Pancreas (tissue), 10 donors: ENCODE results near the gene AHRR. TPM values are rescaled to one million over a fixed set of nuclear protein-coding genes. Genes with fewer than 3 reads are reported as not detected.
"Not testable (repeated sequence)": the region's sequence is repeated elsewhere in the genome, so short reads cannot be mapped to it uniquely, and the experiment has no call there.

ENCODE experiments used
- ATAC-seq, 4 donors: fragments of 200-7000 bp; cut with Tn5 transposase; one replicate each; pipeline versions ENCODE4 v1.8.0 to v1.9.1; 2020; ENCODE audit warnings: mild to moderate bottlenecking in 4 of 4, moderate library complexity in 4 of 4
- DNase-seq, 6 donors: peaks; one replicate each; pipeline ENCODE4 v3.0.0-alpha.2; 2020
- FAIRE-seq: peaks from 2 replicates; lab custom pipeline; 2012; peaks lifted over from hg19 to GRCh38; lab: Jason Lieb, UNC
- H3K27ac ChIP-seq, 4 donors: fragments of 200-600 bp; sonication (generic); 1 replicate in 3 of 4; 2 replicates in 1 of 4; pipeline versions ENCODE4 v1.5.0 to v1.8.0; 2020
- H3K27me3 ChIP-seq, 4 donors: fragments of 200-600 bp; one replicate each; pipeline ENCODE4 v1.8.0; 2021
- H3K36me3 ChIP-seq, 3 donors: fragments of 200-600 bp; sonication (generic) in 1 of 3; one replicate each; pipeline versions ENCODE4 v1.5.0 to v1.8.0; 2020 to 2021
- H3K4me1 ChIP-seq, 3 donors: fragments of 200-600 bp; one replicate each; pipeline ENCODE4 v1.8.0; 2021
- H3K4me3 ChIP-seq, 4 donors: fragments of 200-600 bp; sonication (generic) in 2 of 4; one replicate each; pipeline versions ENCODE4 v1.5.0 to v1.8.0; 2020 to 2021
- H3K9me3 ChIP-seq, 4 donors: fragments of 200-600 bp; one replicate each; pipeline ENCODE4 v1.8.0; 2021
- CTCF ChIP-seq, 4 donors: fragments of 200-600 bp; sonication (generic) in 3 of 4; IDR thresholded peaks; one replicate each; pipeline versions ENCODE4 v1.5.0 to v1.8.0; 2021; ENCODE audit warnings: antibody characterized with exemption in 4 of 4
- WGBS, 2 donors: extraction: QIAGEN DNeasy Blood & Tissue Kit; methylation state at CpG; one replicate each; pipeline ENCODE4 v1.1.7; 2013; 5-methylcytosine and 5-hydroxymethylcytosine counted together
- intact Hi-C, 3 donors: fragments of 100-400 bp; cut with DNase I; formaldehyde crosslinking; loops; one replicate each; pipeline versions ENCODE4 v1.11.1 to v1.14.2; 2022
- polyA plus RNA-seq, 2 donors: library from polyadenylated mRNA; stranded (reverse); fragments of 200-250 nt; gene quantifications; one replicate each; pipeline ENCODE4 v1.2.3, GENCODE V29; 2013
- total RNA-seq, 6 donors: library from RNA; stranded (reverse); fragmentation: NEBNext Ultra II Directional in 4 of 6; extraction: Animal tissue kit (Norgen Biotek cat#: 25700) in 4 of 6; gene quantifications; one replicate each; pipeline versions ENCODE4 v1.2.1 to v1.2.4, GENCODE V29; 2021 to 2023
- donor health status: healthy with polysubstance abuse.
- donor health status: DM: no; HTN: no; CAD: no; lungs with moderate emphysema.
- donor health status: DM: no; HTN: no; CAD: no.
- donor health status: control.
- donor health status: control.
- donor health status: Bipolar disorder and iron deficiency.
- donor health status: DM: yes; HTN: yes; CAD: no.
- donor health status: DM: no; HTN: no; CAD: no.
- donor health status: DM: no; HTN: no; CAD: no.
- donor health status: DM: yes; HTN: yes; CAD: no.

Gene AHRR
- total and polyA plus RNA-seq, 8 donors: 0.34 to 1.7 (median 0.69) TPM

GRCh38 chr5:383621-384020 is 62.1 kb downstream of the AHRR start:
- intact Hi-C loops: no loop called here
- FAIRE-seq: no peak

GRCh38 chr5:384576-384975 is 63.1 kb downstream of the AHRR start:
- ATAC-seq, H3K27me3 ChIP-seq, DNase-seq, H3K36me3 ChIP-seq, FAIRE-seq, H3K4me3 ChIP-seq, H3K4me1 ChIP-seq, intact Hi-C loops, H3K9me3 ChIP-seq, H3K27ac ChIP-seq: not testable (repeated sequence)
- WGBS, 2 donors: 83 to 88% methylated on average over 7 of the region's 7 CpGs

More at GRCh38 chr5:383621-384020, 62.1 kb downstream of the AHRR start:
- WGBS, 2 donors: 55 to 69% methylated on average over 3 of the region's 3 CpGs
- TF ChIP-seq CTCF (IDR thresholded peaks at IDR 0.05): no peak
- DNase-seq: no peak
- no peak overlapping the region for H3K27ac ChIP-seq
- H3K9me3 ChIP-seq: no peaks in the 10 kb centered on the region
- no peak for ATAC-seq
- no peaks in the 10 kb centered on the region for H3K4me1 ChIP-seq
- H3K27me3 ChIP-seq: no peaks in the 10 kb centered on the region
- H3K36me3 ChIP-seq: no peaks in the 10 kb centered on the region
- no peak overlapping the region for H3K4me3 ChIP-seq

- Histone ChIP-seq H3K27me3 (no peaks in the 10 kb centered on the region), H3K4me3 (no peak overlapping the region), H3K9me3 (no peaks in the 10 kb centered on the region), H3K36me3 (no peaks in the 10 kb centered on the region), H3K4me1 (no peaks in the 10 kb centered on the region), H3K27ac (no peak overlapping the region)
- 96 to 100% methylated on average over 1 of the region's 1 CpG for WGBS, 2 donors
- DNase-seq (no peak), ATAC-seq (no peak), FAIRE-seq (no peak)
- intact Hi-C loops: no loop called here
- no peak for TF ChIP-seq CTCF (IDR thresholded peaks at IDR 0.05)
Measured at GRCh38 chr5:385321-385720, 63.8 kb downstream of the AHRR start.

- no peak for FAIRE-seq
- H3K4me1 ChIP-seq: no peaks in the 10 kb centered on the region
- intact Hi-C loops: no loop called here
Measured at GRCh38 chr5:386432-387341, 65.2 kb downstream of the AHRR start.

More at GRCh38 chr5:386432-387341, 65.2 kb downstream of the AHRR start:
- TF ChIP-seq CTCF (IDR thresholded peaks at IDR 0.05): no peak
- DNase-seq (peak in 2 of 6 donors; percentile 5 to 21), ATAC-seq (no peak)
- 66 to 70% methylated on average over 18 of the region's 18 CpGs for WGBS, 2 donors
- Histone ChIP-seq H3K27ac (no peak overlapping the region), H3K4me3 (no peak overlapping the region), H3K9me3 (no peaks in the 10 kb centered on the region), H3K27me3 (no peaks in the 10 kb centered on the region), H3K36me3 (no peaks in the 10 kb centered on the region)
